Endothelial cell (in vitro differentiated cells): Measurements from ENCODE around the gene CWF19L2. TPM values are rescaled to one million over a fixed set of nuclear protein-coding genes. Genes with fewer than 3 reads are reported as not detected.
"Not testable (repeated sequence)": the region's sequence is repeated elsewhere in the genome, so short reads cannot be mapped to it uniquely, and the experiment has no call there.

Experiments
- DNase-seq: peaks from one replicate; pipeline ENCODE4 v3.0.0; 2021; ENCODE audit warnings: low spot score
- H3K27ac Mint-ChIP-seq: one replicate; pipeline ENCODE4 v1.8.0; 2021; ENCODE audit warnings: mixed read lengths, inconsistent platforms; ENCODE audit not compliant: unreplicated experiment
- H3K27me3 Mint-ChIP-seq: one replicate; pipeline ENCODE4 v1.8.0; 2021; ENCODE audit warnings: mild to moderate bottlenecking, moderate library complexity, mixed read lengths, inconsistent platforms; ENCODE audit not compliant: unreplicated experiment
- H3K36me3 Mint-ChIP-seq: one replicate; pipeline ENCODE4 v1.8.0; 2021; ENCODE audit warnings: mild to moderate bottlenecking, low read depth, mixed read lengths, inconsistent platforms; ENCODE audit not compliant: unreplicated experiment
- H3K4me1 Mint-ChIP-seq: one replicate; pipeline ENCODE4 v1.8.0; 2021; ENCODE audit warnings: mild to moderate bottlenecking, mixed read lengths, inconsistent platforms; ENCODE audit not compliant: unreplicated experiment
- H3K4me3 Mint-ChIP-seq: one replicate; pipeline ENCODE4 v1.8.0; 2021; ENCODE audit warnings: mild to moderate bottlenecking, mixed read lengths, inconsistent platforms; ENCODE audit not compliant: unreplicated experiment
- H3K9me3 Mint-ChIP-seq: one replicate; pipeline ENCODE4 v1.8.0; 2021; ENCODE audit warnings: mixed read lengths, inconsistent platforms; ENCODE audit not compliant: unreplicated experiment
- CTCF ChIP-seq: fragments of 200-600 bp; sonication (generic); IDR thresholded peaks from one replicate; pipeline ENCODE4 v1.5.0; 2021; ENCODE audit warnings: antibody characterized with exemption; ENCODE audit not compliant: unreplicated experiment
- total RNA-seq: library from RNA; stranded (reverse); fragmentation: NEBNext Ultra II Directional; extraction: Animal tissue kit (Norgen Biotek cat#: 25700); gene quantifications from one replicate; pipeline ENCODE4 v1.2.1, GENCODE V29; 2021; ENCODE audit not compliant: unreplicated experiment

Gene CWF19L2
- total RNA-seq, 1 donor from 2014 or later: 14.7 TPM

- no peak for DNase-seq
- Mint-ChIP-seq H3K36me3 (no peaks in the 10 kb centered on the region), H3K27me3 (no peaks in the 10 kb centered on the region), H3K4me1 (no peaks in the 10 kb centered on the region), H3K27ac (no peak overlapping the region), H3K9me3 (no peaks in the 10 kb centered on the region), H3K4me3 (no peak overlapping the region)
- TF ChIP-seq CTCF: no peak
Measured at GRCh38 chr11:107413352-107413751, 44.3 kb downstream of the CWF19L2 start.

GRCh38 chr11:107408762-107409211, 48.8 kb downstream of the CWF19L2 start:
- Mint-ChIP-seq H3K27me3 (no peaks in the 10 kb centered on the region), H3K36me3 (peaks cover 9% of the 10 kb centered on the region), H3K4me3 (no peak overlapping the region), H3K27ac (no peak overlapping the region), H3K9me3 (no peaks in the 10 kb centered on the region), H3K4me1 (no peaks in the 10 kb centered on the region)
- TF ChIP-seq CTCF: no peak
- no peak for DNase-seq

GRCh38 chr11:107405260-107405659, 52.4 kb downstream of the CWF19L2 start:
- H3K4me3 Mint-ChIP-seq: no peak overlapping the region
- DNase-seq: no peak
- peaks cover 24% of the 10 kb centered on the region for H3K36me3 Mint-ChIP-seq
- no peaks in the 10 kb centered on the region for H3K27me3 Mint-ChIP-seq
- H3K9me3 Mint-ChIP-seq: no peaks in the 10 kb centered on the region
- TF ChIP-seq CTCF: no peak
- H3K27ac Mint-ChIP-seq: no peak overlapping the region
- H3K4me1 Mint-ChIP-seq: no peaks in the 10 kb centered on the region

- H3K4me3 Mint-ChIP-seq, H3K27ac Mint-ChIP-seq, DNase-seq, H3K27me3 Mint-ChIP-seq, H3K4me1 Mint-ChIP-seq, H3K9me3 Mint-ChIP-seq: not testable (repeated sequence)
- peaks cover 32% of the 10 kb centered on the region for H3K36me3 Mint-ChIP-seq
Measured at GRCh38 chr11:107401131-107401530, 56.5 kb downstream of the CWF19L2 start.

GRCh38 chr11:107397357-107397756, 60.3 kb downstream of the CWF19L2 start:
- Mint-ChIP-seq H3K36me3 (peaks cover 14% of the 10 kb centered on the region), H3K4me3 (no peak overlapping the region), H3K4me1 (peaks cover 6% of the 10 kb centered on the region), H3K27me3 (no peaks in the 10 kb centered on the region), H3K27ac (peak overlapping the region; percentile 65), H3K9me3 (no peaks in the 10 kb centered on the region)
- DNase-seq: no peak
- no peak for TF ChIP-seq CTCF

GRCh38 chr11:107392611-107393010, 65.0 kb downstream of the CWF19L2 start:
- Mint-ChIP-seq H3K9me3 (no peaks in the 10 kb centered on the region), H3K36me3 (peaks cover 9% of the 10 kb centered on the region), H3K27me3 (no peaks in the 10 kb centered on the region), H3K4me3 (no peak overlapping the region), H3K27ac (no peak overlapping the region), H3K4me1 (peaks cover 2% of the 10 kb centered on the region)
- TF ChIP-seq CTCF: no peak
- no peak for DNase-seq

GRCh38 chr11:107390701-107391100, 66.9 kb downstream of the CWF19L2 start:
- H3K36me3 Mint-ChIP-seq, H3K27me3 Mint-ChIP-seq, H3K9me3 Mint-ChIP-seq, H3K4me1 Mint-ChIP-seq, DNase-seq, H3K27ac Mint-ChIP-seq, H3K4me3 Mint-ChIP-seq: not testable (repeated sequence)
